GM21367 (cell line): Measurements from ENCODE around the gene ZNF652.

Experiments used
- ATAC-seq: cut with Tn5 transposase; IDR thresholded peaks from one replicate; pipeline ENCODE4 v1.9.1; 2021; ENCODE audit not compliant: unreplicated experiment

The ZNF652 gene

DNA sequence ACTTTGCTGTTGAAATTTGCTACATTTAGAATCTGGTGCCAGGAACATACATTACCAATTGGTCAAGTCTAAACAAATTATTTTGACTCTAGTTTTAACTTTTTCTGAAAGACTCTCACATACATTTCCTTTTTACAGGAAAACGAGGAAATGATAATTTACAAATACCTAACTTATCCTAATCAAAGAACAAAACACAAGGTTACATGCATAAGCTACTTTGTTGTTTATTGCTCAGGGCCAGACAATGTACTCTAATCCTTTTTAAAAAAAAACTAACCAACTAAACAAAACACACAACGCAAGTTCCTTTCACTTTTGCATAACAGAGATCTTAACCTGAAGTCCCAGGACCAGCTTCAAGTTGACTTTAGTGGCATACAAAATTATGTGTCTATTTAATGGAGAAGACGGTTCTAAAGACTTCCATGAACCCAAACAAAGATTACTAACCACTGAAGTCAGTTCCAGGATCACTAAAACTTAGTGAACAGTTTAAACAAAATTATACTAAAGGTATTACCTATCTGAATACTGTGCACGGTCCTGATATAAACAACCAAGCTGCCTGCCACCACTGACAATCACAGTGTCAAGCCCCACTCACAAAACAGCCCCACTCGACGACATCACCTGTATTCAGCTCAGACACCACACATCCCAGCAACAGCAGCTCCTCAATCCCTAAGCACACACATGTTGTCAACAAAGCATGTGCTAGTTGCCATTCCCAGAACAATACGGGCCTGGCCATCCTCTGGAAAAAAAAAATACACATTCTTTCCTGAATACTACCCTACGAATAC is 1.9 kb downstream of the ZNF652 start:
- ATAC-seq, result no peak

DNA sequence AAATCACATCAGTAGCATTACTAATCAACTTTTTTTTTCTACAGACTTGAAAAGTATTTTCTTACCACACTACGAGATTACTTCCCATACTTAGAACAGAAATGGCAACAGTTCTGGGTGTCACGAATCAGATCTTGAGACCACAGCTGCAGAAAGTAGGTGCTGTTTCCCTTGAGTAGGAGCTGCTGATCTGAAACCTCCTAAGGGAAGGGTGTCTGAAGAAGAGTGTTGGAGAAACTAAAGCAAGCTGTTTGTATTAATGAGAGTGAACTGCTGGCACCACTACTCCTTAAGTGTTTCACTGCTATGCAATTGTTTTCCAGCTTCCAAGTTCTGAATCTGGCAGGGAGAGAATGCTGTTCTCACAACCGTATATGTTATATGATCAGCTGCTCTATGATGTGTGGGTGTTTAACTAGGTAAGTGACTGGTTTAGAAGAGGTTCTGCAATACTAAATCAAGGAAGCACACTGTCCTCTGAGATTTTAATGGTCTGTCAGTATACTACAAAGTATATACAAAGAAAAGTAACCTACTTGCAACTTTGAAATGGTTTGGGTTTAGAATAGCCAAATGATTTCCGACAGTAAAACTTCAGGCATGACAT is 3.3 kb downstream of the ZNF652 start:
- ATAC-seq, result no peak

DNA sequence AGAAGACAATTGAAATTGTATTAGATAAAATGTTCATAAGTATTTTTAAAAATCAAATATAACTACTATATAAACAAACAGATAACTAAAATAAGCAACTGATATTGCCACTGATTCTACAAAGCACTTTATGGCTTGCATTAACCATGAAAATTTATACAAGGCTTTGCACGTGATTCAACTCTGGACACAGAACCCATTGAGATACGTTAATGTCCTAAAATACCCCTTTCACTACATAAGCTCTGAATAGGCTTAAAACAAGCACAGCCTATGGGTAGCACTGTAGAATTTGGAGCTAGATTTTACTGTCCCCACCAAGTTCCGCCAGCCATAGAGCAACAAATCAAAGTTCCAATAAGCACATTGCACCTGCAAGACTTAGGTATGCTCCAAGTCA is 4.5 kb downstream of the ZNF652 start:
- ATAC-seq, result no peak

DNA sequence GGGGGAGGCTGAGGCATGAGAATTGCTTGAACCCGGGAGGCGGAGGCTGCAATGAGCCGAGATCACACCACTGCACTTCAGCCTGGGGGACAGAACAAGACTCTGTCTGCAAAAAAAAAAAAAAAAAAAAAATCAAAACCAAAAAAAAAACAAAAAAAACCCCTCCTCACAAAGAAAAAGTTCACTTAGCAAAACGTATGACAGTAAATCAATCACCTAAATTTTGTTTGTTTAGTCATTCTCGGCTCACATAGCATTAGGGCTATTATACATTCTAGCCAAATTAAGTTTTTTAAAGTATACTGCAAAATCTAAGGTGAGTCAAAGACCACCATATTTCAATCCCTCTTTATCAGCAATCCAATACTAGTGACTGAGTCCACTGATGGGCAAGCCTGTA is 5.7 kb downstream of the ZNF652 start:
- no peak for ATAC-seq

DNA sequence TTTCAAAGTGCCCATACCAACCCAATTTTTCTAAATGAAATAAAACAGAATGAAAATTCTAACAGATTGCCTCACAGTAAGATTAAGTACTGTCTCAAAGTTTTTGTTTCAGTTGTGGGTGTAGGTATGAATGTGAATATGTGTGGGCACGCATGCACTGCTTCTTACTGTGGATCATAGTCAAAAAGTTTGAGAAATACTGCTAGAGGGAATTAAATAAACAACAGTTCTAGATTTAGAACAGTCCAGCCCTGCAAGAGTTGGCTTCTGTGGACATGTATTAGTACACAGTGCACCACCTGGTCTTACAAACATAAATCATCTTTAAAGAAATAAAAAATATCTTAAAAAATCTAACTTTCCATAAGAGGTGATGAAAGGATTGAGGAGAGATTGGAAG is 8.4 kb downstream of the ZNF652 start:
- no peak for ATAC-seq

DNA sequence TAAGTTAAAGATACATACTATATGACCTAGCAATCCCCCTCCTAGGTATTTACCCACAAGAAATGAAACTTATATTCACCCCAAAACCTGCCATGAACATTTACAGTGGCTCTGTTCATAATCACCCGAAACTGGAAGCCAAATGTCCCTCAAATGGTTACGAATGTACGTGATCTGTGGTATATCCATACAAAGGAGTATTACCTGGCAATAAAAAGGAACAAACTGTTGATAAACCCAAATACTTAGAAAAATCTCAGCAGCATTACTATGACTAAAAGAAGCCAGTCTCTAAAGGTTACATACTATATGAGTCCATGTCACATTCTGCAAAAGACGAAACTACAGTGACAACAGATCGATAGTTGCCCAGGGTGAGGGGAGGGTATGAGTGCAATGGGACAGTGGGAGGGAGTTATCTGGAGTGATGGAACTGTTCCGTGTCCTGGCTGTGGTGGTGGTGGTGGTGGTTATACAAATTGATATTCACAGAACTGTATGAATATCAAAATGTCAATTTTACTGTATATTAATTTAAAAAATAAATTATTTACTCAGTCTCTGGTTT is 9.4 kb downstream of the ZNF652 start:
- no peak for ATAC-seq

DNA sequence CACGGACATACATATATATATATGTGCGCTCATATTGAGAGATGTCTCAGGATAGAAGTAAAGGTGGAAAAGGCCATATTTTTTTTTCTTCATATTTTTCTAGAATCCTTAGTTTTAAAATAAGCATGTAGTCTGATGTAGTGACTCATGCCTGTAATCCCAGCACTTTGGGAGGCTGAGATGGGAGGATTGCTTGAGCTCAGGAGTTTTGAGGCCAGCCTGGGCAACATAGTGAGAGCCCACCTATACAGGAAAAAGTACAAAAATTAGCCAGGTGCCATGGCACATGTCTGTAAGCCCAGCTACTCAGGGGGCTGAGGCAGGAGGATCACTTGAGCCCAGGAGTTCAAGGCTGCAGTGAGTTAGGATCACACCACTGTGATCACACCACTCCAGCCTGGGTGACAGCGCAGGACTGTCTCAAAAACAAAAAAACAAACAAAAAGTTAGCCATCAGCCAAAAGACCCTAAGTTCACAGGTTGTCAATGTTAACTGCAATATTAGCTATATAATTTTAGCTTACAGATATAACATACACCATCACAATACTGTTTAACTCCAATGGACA is 10.4 kb downstream of the ZNF652 start:
- ATAC-seq, result no peak

DNA sequence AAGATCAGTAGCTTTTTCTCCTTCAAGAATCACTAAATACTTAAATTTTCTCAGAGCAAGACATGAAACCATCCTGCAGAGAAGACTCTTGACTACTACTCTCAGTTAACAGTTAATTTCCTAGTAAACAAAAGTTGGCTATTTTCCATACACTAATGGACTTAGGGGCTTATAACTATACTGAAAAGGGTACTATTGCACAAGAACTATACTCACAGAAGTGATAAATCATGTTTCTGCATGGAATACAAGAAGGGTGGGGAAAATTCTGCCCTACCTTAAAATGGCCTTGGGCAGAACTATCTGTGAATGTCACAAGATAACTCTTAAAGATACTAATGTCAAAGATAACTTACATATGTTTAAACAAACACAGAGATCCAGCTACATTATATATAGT is 12.5 kb downstream of the ZNF652 start:
- no peak for ATAC-seq

DNA sequence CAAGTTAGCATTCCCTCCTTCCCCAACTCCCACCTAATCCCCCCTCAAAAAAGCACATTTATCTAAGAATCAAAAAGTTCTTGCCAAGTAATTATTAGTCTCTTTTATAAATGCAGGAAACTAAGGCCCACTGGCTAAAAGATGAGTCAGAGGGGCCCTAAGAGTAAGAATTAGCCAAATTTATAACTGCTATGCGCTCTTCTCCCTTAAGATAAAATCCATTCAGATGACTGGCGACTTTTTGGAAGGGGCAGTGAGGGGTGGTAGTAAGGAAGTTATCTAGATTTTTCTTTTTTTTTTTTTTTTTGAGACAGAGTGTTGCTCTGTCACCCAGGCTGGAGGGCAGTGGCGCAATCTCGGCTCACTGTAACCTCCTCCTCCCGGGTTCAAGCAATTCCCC is 17.1 kb downstream of the ZNF652 start:
- no peak for ATAC-seq

DNA sequence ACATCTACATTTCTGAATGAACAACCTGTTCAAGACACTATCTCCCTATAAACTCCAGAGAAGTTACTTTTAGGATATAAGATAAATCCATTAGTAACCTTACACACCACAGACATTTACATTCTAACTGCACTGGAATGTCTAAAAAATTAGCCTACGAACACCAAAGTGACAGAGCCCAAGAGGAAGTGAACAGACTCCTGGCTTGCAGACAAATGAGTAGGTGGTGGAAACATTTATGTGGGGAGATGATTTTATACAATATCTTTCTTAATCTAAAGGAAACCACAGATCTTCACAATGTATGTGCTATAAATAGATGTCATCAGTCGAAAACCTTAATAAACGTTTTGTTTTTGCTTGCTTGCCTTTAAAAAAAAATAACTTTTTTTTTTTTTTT is 18.8 kb downstream of the ZNF652 start:
- ATAC-seq, result no peak

DNA sequence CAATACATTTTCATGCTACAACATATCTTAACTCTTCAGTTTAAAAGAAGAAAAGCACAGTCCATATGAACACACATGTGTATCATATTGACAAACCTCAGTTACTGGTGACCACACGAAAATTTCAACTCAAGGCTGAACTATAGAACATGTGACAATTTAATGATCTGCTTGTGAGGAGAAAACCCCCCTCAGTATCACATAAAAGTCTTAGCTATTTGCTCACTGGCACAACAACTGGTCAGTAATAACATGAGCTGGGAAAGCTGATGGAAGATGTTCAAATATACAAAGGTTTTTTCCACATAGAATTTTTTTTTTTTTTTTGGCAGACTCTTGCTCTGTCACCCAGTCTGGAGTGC is 19.5 kb downstream of the ZNF652 start:
- ATAC-seq, result peak; percentile 25

DNA sequence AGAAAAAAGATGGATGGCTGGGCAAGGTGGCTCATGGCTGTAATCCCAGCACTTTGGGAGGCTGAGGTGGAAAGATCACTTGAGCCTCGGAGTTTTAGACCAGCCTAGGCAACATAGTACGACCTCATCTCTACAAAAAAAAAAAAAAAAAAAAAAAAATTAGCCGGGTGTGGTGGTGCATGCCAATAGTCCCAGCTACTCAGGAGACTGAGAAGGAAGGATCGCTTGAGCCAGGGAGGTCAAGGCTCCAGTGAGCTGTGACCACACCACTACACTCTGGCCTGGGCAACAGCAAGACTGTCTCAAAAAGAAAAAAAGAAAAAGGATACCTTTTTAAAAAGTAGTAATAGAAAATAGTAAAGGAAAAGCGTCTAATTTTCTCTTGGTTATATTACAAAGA is 20.7 kb downstream of the ZNF652 start:
- ATAC-seq, result no peak

DNA sequence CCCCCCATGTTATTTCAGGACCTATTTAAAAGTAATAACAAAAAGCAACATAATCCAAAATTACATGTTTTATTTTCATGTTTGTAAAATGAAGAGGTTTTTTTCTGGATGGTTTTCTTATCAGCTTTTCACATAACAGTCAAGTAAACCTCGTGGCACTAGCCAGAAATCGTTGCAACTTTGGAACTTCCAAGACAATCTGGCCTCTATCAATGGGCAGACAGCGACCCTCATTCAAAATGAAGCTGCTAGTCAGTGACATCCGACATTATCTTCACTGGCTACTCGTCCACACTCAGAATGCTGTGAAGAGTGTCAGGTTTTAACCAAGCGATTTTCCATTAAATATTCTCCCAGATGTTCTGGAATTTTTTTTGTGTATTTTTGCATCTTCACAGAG is 22.7 kb downstream of the ZNF652 start:
- ATAC-seq, result no peak

DNA sequence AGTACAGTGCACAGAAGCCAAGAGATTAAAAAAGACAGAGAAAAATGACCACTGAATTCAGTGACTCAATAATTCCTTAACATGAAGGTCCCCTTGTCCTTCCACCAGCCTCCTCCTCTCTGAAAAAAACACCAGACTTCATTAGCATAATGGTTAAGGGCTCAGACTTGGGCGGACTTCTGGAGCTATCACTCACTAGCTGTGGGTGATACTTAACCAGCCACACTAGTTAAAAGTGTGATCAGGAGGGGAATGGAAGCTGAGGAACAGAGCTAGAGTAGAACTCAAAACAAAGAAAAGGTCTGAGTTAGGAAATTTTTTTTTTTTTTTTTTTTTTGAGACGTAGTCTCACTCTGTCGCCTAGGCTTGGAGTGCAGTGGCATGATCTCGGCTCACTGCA is 23.2 kb downstream of the ZNF652 start:
- ATAC-seq, result no peak

DNA sequence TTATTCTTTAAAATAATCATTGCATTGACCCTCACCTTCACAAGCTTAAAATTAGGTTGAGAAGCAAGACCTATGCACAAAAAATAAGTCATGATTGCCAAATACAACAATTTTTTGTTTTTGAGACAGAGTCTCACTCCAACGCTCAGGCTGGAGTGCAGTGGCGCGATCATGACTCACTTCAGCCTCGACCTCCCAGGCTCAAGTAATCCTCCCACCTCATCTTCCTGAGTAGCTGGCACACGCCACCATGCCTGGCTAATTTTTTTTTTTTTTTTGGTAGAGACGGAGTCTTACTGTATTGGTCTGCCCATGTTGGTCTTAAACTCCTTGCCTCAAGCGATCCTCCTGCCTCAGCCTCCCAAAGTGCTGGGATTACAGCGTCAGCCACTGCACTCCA is 24.2 kb downstream of the ZNF652 start:
- ATAC-seq, result no peak

DNA sequence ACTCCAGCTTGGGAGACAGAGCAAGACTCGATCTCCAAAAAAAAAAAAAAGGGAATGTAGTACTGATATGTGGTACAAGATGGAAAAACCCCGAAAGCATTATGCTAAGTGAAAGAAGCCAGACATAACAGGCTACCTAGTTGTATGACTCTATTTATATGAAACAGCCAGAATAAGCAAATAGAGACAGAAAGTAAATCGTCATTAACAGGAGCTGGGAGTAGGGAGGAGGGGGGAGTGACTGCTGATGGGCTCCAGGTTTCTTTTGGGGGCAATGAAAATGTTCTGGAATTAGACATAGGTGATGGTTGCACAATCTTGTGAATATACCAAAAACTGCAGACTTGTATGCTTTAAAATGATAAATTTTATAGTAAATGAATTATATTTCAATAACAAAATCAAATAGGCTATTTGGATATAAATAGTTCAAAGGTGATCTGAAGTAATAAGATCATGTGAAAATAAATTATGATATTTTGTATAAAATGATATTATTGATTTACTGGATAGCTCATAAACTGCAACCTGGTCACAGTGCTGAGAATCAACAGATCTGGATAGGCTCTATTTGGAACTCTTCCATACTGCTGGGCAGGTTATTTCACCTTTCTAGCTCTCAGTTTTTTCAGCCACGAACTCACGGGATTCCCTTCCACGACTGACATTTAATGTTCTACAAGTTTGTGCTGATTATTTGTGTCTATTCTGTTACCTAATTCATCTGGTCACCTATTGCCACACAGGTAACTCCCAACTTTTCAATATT is 27.1 kb downstream of the ZNF652 start:
- ATAC-seq, result no peak

DNA sequence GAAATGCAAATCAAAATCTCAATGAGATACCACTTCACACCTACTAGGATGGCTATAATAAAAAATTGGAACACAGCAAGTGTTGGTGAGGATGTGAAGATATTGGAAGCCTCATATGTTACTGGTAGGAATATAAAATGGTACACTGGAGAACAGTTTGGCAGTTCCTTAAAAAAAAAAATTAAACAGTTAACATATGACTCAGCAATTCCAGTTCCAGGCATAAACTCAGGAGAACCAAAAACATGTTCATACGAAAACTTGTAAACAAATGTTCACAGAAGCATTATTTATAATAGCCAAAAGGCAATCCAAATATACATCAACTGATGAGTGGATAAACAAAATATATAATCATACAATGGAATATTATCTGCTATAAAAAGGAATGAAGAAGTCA is 28.2 kb downstream of the ZNF652 start:
- no peak for ATAC-seq

DNA sequence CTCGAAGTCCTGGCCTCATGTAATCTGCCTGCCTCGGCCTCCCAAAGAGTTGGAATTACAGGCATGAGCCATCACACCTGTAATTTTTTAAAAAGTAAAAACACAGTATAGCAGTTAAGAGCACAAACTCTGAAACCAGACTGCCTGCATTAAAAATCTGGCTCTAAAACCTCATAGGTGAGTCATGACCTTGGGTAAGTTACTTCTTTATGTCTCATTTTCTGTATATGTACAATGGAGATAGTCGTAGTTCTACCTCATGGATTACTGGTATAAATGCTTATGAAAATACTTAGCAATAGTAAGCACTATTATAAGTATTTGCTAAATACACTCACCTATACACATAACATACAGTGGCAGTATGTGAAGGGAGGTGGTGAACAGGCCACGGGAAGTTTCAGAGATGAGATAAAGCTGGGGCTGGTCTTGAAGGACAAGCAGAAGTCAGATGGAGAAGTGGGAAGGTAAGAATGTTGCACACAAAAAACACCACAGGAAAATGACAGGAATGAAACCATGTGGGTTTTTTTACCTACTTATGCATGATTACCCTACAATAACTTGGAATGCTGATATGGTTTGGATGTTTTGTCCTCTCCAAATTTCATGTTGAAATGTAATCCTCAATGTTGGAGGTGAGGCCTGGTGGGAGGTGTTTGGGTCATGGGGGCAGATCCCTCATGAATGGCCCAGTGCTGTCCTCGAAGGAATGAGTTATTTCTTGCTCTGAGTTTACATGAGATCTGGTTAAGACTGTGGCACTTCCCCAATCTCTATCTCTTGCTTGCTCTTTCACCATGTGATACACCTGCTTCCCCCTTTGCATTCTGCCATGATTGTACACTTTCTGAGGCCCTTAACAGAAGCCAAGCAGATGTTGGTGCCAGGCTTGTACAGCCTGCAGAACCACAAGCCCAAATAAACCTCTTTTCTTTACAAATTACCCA is 33.9 kb downstream of the ZNF652 start:
- ATAC-seq, result no peak

DNA sequence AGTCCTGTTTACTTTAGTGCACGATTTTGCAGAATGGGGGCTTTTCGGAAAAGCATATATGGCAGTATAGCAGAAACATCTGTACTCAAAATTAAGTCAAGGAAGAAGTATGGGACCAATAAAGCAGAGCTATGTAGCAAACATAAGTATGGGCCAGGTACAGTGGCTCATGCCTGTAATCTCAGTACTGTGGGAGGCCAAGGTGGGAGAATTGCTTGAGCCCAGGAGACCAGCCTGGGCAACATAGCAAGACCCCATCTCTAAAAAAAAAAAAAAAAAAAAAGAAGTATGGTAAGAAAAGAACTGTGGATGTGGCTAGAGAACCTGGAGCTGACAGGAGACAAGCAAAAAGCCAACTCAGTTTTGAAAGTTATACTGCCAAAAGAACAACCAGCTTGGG is 36.1 kb downstream of the ZNF652 start:
- ATAC-seq, result no peak

DNA sequence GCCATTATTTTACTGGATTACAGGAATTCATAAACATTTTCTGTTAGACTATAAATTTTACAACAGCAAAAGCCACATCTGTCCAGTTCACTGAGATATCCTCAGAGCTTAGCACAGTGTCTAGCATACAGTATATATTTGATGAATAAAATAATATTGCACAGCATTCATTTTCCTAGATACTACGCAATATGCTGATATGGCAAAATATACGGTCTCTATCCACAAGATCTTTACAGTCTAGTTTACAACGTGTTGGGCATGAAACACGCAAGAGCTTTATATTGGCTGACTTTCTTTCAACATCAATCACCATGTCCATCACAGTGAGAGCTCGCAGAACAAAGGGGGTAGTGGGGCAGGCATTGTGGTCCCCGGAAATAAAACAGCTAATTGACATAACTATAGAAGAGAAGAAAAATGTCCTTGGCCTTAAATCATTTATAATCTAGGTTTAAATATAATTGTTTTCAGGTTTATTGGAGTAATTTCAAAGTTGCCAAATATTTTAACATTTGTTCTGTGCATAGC is 43.5 kb downstream of the ZNF652 start:
- ATAC-seq, result no peak
